IPS DF 4.7 (cell line): Measurements from ENCODE around the gene PPTC7.
"Not testable (repeated sequence)": the region's sequence is repeated elsewhere in the genome, so short reads cannot be mapped to it uniquely, and the experiment has no call there.

Source experiments
- DNase-seq: peaks from one replicate; pipeline ENCODE4 v3.0.0-alpha.2; 2013; ENCODE audit warnings: low spot score; ENCODE audit errors: extremely low read depth

PPTC7 gene

DNA sequence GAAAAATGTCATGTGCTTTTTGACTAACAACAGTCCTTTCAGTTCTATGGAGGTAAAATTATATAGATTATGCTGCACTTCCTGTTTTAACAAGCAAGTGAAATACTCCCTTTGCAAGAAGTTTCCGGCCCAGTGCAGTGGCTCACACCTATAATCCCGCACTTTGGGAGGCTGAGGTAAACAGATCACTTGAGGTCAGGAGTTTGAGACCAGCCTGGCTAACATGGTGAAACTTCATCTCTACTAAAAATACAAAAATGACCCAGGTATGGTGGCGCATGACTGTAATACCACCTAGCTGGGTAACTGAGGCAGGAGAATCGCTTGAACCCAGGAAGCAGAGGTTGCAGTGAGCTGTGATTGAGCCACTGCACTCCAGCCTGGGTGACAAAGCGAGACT, 20.7 kb downstream of the PPTC7 start:
- not testable (repeated sequence) for DNase-seq

DNA sequence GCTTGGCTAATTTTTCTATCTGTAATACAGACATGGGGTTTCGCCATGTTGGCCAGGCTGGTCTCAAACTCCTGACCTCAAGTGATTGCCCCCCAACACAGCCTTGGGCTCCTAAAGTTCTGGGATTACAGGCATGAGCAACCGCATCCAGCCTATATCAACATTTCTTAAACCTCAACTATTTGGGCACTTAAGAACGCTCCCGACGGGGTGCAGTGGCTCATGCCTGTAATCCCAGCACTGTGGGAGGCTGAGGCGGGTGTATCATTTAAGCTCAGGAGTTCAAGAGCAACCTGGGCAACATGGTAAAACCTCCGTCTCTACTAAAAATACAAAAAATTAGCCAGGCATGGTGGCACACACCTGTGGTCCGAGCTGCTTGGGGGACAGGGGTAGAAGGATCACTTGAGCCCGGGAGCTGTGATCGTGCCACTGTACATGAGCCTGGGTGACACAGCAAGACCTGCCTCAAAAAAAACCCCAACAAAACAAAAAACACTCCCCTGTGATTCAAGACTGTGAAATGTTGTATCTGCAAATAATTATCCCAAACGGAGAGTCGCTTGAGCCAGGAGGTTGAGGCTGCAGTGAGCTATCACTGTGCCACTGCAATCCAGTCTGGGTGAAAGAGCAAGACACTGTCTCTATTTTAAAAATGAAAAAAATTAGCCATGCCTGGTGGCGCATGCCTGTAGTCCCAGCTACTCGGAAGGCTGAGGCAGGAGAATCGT, 21.5 kb downstream of the PPTC7 start:
- no peak for DNase-seq

DNA sequence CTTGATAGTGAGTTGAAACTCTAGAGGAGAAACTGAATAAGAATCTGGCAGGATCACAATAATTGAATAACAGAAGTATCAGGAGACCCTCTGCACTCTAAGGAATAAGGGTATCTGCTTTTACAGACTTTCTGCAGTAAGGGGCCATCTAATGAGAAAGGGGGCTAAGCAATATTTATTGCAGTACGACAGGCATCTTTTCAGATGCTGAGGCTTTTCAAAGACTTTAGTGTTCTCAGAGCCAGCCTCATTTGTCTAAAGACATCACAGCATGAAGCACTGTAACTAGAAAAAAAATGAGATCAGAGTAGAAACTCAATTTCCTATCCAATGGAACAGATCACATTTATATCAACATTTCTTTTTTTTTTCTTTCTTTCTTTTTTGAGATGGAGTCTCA, 22.2 kb downstream of the PPTC7 start:
- no peak for DNase-seq

DNA sequence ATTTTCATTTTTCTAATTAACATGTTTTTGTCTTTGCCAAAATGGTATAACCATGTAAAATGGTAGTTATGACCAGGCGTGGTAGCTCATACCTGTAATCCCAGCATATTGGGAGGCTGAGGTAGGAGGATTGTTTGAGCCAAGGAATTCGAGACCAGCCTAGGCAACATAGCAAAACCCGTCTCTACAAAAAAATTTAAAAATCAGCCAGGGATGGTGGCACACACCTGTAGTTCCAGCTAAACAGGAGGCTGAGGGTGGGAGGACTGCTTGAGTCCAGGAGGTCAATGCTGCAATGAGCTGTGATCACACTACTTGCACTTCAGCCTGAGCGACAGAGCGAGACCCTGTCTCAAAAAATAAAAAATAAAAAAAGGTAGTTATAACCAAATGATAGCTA, 23.1 kb downstream of the PPTC7 start:
- no peak for DNase-seq

DNA sequence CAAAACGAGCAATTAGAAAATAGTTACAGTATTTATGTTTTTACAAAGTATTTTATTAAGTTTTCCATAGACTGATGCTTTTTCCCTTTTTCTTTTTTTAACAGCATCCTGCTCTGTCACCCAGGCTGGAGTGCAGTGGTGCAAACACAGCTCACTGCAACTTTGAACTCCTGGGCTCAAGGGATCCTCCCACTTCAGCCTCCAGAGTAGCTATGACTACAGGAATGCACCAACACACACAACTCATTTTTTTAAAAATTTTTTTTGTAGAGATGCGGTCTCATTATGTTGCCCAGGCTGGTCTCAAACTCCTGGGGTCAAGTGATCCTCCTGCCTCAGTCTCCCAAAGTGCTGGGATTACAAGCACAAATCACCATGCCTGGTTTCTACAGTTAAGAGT, 24.2 kb downstream of the PPTC7 start:
- not testable (repeated sequence) for DNase-seq

DNA sequence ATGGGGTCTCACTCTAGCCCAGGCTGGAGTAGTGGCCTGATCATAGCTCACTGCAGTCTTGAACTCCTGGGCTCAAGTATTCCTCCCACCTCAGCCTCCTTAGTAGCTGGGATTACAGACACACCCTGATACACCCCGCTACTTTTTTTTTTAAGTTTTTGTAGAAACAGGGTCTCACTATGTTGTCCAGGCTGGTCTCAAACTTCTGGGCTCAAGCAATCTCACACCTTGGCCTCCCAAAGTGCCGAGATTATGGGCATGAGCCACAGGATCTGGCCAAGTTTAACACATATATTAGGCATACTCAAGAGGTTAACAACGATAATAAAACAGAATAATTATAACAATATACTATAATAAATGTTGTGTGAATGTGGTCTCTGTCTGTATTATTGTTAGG, 25.8 kb downstream of the PPTC7 start:
- no peak for DNase-seq

DNA sequence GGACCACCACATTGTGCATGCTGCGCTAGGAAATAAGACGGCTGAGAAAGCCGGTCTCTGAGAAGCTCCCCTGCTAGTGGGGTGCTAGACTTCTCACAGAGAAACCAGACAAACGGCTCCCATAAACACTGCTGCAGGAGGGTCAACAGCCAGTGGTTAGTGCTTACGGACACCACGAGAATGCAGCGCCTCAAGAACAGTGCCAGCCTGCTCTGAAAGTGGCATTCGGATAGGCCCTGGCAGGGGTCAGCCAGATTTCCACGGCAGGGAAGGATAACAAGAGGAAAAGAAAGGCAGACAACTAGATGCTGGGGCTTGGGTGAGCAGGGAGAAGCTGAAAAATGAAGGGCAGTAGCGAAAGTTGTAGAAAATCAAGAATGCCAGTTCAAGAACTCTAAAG, 26.4 kb downstream of the PPTC7 start:
- no peak for DNase-seq

DNA sequence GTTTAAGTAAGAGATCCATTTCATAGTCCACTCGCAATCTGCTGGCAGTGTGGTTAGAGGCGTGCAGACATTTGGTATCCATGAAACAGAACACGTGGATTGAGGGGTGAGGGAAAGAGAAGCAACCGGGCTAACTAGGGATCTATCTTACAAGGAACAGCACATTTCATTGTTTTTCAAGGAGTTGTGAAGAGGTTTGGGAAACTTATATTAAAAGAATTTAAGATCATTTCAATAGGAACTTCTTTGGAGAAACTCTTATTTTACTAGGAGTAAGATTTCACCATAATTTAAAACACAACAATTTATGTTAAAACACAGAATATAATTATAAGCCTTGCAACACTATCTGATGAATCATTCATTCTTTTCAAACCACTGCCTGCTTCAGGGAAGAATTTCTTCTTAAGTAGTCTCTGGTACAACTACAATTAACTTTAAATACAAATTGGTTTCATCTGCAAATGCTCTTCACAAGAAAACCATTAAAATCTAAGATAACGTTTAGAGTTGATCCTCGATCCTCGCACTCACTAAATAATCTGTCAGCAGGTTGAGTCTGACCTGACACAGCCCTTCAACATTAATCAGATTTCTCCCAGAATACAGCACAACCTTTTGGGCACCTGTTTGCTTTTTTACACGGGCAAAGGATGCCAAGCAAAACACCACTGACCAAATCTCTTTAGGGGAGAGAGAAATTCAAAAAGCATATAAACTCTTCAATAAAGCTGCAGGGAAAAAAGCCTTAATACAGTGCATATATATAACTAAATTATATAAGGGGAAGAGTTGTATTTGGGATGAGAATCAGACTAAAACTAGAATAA, 27.3 kb downstream of the PPTC7 start:
- DNase-seq: no peak

DNA sequence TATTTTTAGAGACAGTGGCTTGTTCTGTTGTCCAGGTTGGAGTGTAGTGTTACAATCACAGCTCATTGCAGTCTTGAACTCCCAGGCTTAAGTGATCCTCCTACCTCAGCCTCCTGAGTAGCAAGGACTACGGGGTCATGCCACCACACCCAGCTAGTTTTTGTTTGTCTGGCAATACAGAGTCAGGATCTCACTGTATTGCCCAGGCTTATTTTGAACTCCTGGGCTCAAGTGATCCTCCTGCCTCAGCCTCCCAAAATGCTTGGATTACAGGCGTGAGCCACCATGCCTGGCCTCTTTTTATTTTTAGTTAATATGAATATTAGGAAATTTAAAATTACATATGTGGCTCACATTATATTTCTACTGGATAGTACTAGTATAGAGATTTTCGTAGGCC, 28.9 kb downstream of the PPTC7 start:
- no peak for DNase-seq

DNA sequence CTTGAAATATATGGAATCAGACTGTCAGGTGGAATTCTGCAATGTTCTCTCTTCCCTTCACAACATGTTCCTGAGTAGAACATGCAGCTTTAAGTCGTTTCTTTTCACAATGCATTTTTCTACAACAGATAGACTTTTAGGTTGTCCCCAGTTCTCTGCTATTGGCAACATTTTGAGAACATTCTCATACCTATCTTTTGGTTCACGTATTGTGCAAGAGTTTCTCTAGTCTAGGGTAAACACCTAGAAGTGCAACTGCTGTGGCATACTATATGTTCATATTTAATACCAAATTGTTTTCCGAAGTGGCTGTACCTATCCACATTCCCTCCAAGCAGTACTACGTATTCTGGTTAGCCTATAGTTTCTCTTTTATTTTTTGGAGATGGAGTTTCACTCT, 32.1 kb downstream of the PPTC7 start:
- DNase-seq: no peak

DNA sequence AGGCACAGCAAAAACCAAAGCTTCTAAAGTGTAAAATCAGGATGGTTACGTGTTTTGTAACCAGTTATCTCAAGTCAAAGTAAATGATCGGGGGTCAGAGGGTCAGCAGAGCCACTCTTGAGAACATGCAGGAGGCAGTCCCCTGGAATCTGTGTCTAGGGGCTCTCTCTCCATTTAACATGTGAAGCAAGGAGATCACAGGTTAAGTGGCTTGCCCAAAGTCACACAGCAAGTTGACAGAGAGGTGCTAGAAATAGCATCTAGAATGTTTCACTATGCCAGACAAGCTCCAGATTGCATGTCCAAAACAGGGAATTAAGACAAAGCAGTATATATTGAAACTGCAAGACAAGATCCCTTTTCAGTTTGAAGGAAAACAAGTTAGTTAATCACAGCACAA, 33.4 kb downstream of the PPTC7 start:
- no peak for DNase-seq

DNA sequence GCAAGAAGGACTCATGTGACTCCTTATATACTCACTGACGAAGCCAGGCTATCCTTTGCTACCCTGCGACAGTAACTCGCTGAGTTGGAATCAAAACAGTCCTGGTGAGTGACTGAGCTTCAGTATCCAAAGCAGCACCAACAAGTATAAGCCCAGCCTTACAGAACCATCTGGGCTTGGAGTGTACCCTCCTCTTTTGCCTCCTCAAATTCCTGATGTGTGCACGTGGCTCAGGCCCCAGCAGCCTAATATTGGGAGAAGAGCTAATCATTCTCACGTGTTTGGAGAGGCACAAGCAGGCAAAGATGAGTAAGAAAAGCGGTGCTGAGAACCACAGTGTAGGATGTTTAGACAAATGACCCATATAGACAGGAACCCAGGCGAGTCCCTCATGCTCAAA, 34.4 kb downstream of the PPTC7 start:
- DNase-seq: no peak

DNA sequence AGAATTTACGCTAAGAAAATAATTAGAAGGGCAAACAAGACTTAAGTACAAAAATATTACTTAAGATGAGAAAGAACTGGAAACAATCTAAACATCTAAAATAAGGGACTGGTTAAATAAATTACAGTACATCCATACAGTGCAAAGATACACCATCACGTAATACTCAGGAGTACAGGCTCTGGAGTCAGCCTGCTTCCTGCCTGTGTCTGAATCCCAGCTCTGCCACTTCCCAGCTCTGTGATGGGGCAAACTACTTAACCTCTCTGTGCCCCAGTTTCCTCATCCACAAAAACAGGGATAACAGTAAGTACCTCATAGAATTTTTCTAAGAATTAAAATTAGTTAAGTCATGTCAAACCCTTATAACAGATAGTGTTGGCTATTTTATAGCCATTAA, 36.0 kb downstream of the PPTC7 start:
- DNase-seq: no peak

DNA sequence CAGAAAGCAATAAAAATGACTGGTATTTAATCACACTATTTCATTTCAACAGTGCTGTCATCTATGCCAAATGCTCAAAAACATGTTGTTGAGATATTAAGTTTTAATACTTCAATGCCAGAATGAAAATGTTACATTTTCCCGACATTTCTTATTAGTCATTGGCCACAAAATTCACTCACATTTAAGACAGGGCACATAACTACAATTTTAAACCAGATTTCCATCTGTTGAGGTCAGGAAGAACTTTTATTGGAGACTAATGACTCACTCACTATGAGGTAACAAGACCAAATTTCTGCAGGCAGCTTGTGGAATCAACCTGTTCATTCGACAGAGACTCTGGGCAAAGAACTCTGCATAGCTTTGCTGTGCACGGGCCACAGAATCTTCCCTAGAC, 36.8 kb downstream of the PPTC7 start:
- no peak for DNase-seq

DNA sequence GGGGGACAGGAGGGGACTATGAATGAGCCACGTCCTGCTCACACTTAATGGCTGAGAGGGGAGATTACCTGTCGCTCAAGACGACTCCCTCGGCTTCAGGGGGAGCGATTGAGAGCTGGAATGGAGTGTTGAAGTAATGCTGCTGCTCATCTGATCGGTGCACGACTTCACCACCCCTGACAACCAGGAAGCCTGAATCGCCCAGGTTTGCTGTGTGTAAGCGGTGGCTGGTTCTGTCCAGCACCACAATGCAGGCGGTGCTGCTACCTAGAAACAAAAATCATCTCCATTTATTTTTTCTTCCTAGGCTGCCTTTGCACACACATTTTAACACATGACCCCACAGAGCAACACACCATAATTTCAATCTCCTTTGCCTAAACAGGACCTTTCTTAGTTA, 37.3 kb downstream of the PPTC7 start:
- no peak for DNase-seq

DNA sequence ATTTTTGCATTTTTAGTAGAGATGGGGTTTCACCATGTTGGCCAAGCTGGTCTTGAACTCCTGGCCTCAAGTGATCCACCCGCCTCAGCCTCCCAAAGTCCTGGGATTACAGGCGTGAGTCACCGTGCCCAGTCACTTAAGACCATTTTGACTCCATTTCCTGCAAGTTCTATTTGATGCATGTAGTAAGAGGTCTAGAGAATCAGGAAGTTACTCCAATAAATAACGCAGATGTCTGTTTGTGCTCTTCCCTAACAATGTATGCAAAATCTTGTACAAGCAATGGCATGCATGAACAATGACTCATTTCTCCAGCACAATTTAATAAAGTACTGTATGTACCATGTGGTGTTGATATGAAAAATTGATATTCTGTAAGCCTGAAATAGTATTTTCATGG, 37.9 kb downstream of the PPTC7 start:
- not testable (repeated sequence) for DNase-seq

DNA sequence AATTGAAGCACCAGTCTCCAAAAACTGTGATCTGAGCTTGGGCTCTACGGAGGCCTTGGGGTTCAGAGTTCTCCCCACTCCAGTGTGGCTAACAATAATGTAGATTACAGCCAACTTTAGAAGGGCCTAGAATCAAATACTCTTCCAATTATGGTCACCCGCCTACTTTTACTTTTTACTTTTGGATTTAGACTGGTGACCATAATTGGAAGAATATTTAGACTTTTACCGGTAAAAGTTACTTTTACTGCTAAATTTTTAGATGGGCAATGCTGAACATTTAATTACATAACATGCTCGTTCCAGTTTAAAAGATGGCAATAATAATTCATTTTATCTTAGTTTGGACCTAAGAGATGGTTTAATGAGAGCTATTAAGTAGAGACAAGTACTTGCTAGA, 39.2 kb downstream of the PPTC7 start:
- DNase-seq: no peak

DNA sequence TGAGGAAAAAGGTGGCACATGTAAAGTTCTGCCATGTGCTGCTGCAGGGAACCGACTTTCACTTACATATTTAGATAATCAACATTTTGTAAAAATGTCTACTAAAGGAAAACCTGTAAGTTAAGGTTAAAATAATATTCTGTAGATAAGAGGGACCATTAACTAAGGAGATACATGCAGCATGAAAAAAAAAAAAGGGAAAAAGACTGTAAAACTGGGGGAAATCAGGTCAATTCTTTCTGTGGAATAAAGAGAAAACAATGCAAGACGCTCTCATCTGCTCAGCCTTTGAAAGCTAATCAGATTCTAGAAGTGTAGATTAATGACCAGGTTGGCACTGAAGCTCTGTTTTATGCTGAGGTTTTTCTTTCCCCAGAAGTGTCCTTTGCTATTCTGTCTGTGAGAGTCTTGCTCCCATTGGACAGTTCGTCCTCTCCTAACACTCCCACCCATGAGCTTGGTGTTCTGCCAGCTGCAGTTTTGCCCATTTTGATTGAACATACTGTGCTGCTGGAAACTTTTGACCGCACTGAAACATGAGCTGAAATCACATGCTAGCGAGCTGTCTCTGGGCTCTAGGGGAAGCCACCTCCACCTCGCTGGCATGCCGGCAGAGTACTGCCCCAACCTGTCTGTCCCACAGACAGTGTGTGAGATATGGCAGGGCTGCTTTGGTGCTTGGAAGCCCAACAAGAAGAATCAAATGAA, 39.7 kb downstream of the PPTC7 start:
- DNase-seq: no peak

DNA sequence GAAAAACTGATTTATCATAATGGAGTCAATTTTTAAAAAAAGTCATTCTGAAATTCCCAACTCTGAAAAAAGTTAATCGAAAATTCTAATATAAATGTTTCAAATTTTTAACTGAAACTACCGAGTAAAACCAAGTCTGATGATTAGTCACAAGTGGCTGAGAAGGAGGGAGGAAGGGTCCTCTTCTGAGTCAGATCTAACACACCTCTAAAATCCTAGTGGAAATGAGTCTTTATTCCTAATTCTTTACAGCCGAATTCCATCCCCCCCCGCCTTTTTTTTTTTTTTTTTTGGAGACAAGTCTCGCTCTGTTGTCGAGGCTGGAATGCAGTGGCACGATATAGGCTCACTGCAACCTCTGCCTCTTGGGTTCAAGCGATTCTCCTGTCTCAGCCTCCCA, 43.1 kb downstream of the PPTC7 start:
- DNase-seq: no peak

DNA sequence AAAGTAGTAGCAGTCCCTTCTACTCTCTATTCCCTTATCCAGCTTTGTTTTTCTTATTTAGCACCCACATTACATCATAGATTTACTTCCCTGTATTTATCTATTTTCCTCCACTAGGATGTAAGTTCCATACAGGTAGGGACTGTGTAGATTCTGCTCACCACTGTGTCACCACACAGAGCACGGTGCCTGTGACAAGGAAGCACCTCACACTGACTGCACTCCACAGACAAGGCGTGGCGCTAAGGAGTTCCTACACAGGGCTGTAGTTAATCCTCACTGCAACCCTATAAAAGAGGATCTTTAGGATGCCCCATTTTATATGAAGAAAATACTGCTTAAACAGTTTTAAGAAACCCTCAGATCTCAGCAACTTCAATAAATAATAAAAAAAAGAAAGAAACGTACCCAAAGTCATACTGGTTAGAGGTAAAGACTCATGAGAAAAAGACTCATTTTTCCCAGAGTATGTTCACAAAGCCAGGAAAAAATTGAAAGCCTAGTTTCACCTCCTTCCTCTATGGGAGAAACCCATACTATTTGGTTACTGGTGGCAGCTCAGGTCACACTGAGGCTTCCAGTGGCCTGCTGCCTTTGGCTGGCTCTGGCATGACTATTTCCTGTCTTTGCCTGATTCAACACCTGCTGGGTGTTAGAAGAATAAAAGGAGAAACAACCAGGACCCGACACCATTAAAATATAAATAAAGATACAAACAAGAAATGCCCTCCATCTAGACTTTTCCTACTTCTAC, 44.1 kb downstream of the PPTC7 start:
- no peak for DNase-seq

DNA sequence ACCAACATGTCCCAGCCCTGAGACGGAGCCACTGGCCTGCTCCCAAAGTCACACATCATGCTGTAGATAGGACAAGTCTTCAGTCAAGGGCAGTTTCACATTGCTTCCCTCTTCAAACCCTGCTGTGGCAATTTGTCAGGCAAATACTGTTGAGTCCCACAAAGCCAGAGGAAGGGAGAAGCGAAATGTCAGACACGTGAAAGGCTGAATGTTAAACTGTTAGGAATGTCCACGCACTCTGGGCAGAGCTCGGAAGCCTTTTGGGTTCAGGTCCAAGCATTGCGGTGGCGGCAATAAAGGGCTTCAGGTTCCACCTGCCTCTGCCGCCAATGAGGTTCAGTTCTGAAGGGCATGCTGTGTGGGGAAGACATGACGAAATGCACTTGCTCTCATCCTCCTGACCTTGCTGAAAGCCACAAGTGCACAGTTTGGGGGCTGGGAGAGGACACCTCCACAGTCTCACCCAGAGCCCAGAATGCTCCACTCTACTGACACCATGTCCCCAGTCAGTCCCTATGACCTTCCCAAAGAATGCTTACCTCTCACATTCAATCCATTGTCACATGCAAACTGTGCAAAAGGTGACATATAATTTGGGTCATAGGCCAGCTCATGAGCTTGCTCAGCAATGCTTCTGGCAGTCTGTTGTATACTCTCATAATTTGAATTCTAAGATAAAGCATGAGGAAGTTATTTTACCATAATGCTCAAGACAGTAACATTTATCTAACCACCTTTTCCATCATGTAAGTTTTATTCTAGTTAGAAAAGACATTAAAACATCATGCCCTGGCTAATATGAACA, 45.3 kb downstream of the PPTC7 start:
- no peak for DNase-seq
